Subcutaneous preadipocyte (primary cell): ENCODE results near the gene PJA2. TPM values are rescaled to one million over a fixed set of nuclear protein-coding genes. Genes with fewer than 3 reads are reported as not detected.

Source experiments
- total RNA-seq: library from RNA; depleted of rRNA; stranded (reverse); fragments of >200 nt; gene quantifications from 2 replicates; pipeline ENCODE4 v1.2.3, GENCODE V29; 2012

The PJA2 gene, protein sequence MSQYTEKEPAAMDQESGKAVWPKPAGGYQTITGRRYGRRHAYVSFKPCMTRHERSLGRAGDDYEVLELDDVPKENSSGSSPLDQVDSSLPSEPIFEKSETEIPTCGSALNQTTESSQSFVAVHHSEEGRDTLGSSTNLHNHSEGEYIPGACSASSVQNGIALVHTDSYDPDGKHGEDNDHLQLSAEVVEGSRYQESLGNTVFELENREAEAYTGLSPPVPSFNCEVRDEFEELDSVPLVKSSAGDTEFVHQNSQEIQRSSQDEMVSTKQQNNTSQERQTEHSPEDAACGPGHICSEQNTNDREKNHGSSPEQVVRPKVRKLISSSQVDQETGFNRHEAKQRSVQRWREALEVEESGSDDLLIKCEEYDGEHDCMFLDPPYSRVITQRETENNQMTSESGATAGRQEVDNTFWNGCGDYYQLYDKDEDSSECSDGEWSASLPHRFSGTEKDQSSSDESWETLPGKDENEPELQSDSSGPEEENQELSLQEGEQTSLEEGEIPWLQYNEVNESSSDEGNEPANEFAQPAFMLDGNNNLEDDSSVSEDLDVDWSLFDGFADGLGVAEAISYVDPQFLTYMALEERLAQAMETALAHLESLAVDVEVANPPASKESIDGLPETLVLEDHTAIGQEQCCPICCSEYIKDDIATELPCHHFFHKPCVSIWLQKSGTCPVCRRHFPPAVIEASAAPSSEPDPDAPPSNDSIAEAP
- 54.0 and 74.3 TPM in 2 replicates for total RNA-seq

GRCh38 chr5:109409844-109410388, at the start of gene PJA2:
Gene PJA2 (minus strand): TSS chr5:109409974. CDS start chr5:109383433, 26,541 bp downstream.

